ENCODE data around the gene MYRIP. TPM values are rescaled to one million over a fixed set of nuclear protein-coding genes. Genes with fewer than 3 reads are reported as not detected.

The MYRIP gene
- total RNA-seq, 2 donors from 2014 or later: not detected

- no peak for ATAC-seq
- H3K9me3 ChIP-seq (ENCODE audit: control insufficient read depth, low read length, poor library complexity, severe bottlenecking): no peaks in the 10 kb centered on the region
- Mint-ChIP-seq H3K4me1 (peaks cover 4% of the 10 kb centered on the region), H3K27me3 (no peaks in the 10 kb centered on the region), H3K27ac (no peak overlapping the region), H3K36me3 (ENCODE audit: low read depth) (peaks cover 9% of the 10 kb centered on the region), H3K4me3 (no peak overlapping the region)
- no peak for DNase-seq
Measured at GRCh38 chr3:40229963-40230362, 420.6 kb downstream of the MYRIP start.

GRCh38 chr3:40230382-40230781 lies 421.0 kb downstream of the MYRIP start:
- no peak for ATAC-seq
- Mint-ChIP-seq H3K4me1 (peaks cover 4% of the 10 kb centered on the region), H3K36me3 (ENCODE audit: low read depth) (peaks cover 9% of the 10 kb centered on the region), H3K27me3 (no peaks in the 10 kb centered on the region), H3K4me3 (no peak overlapping the region), H3K27ac (no peak overlapping the region)
- DNase-seq: no peak
- H3K9me3 ChIP-seq (ENCODE audit: control insufficient read depth, low read length, poor library complexity, severe bottlenecking): no peaks in the 10 kb centered on the region

GRCh38 chr3:40232626-40233025 lies 423.2 kb downstream of the MYRIP start:
- Mint-ChIP-seq H3K36me3 (ENCODE audit: low read depth) (peaks cover 7% of the 10 kb centered on the region), H3K27ac (no peak overlapping the region)

GRCh38 chr3:40237159-40237558 lies 427.8 kb downstream of the MYRIP start:
- Mint-ChIP-seq H3K4me3 (no peak overlapping the region), H3K27ac (no peak overlapping the region), H3K36me3 (ENCODE audit: low read depth) (peaks cover 5% of the 10 kb centered on the region), H3K4me1 (no peaks in the 10 kb centered on the region), H3K27me3 (no peaks in the 10 kb centered on the region)
- H3K9me3 ChIP-seq (ENCODE audit: control insufficient read depth, low read length, poor library complexity, severe bottlenecking): no peaks in the 10 kb centered on the region
- DNase-seq: no peak
- no peak for ATAC-seq

More at GRCh38 chr3:40232626-40233025, 423.2 kb downstream of the MYRIP start:
- no peak overlapping the region for H3K4me3 Mint-ChIP-seq
- H3K9me3 ChIP-seq (ENCODE audit: control insufficient read depth, low read length, poor library complexity, severe bottlenecking): no peaks in the 10 kb centered on the region
- DNase-seq (no peak), ATAC-seq (no peak)
- H3K27me3 Mint-ChIP-seq: no peaks in the 10 kb centered on the region
- peaks cover 4% of the 10 kb centered on the region for H3K4me1 Mint-ChIP-seq

DNA sequence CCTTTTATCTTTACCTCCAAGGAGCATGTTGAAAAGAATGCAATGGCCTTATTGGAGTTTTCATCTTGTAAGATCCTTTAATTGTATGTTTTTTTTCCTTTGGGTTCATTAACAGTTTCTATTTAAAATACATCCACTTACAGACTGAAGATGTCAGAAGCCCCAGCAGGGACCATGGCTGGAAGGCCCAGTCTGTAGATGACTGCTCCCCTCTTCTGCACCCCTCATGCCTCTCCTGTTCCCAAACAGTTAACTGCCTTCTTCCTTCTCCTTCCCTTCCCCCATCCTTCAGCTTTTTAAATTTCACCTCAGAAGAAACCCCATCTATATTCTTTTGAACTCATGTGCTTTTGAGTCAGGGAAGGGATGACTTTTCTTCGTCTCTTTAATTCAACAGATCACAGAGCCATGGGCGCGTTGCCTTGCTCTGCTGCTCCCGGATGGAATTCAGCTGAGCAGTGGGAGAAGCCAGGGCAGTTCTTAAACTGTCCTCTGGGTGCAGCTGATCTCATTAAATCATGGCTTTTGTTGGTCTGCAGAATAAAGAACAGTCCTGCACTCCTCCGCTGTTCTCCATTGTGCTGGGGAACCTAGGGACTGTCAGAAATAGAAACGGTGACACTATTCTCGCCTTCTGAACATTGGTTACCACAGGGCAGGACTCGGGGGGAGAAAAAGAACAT lies 428.6 kb downstream of the MYRIP start:
- peaks cover 5% of the 10 kb centered on the region for H3K36me3 Mint-ChIP-seq (ENCODE audit: low read depth)

DNA sequence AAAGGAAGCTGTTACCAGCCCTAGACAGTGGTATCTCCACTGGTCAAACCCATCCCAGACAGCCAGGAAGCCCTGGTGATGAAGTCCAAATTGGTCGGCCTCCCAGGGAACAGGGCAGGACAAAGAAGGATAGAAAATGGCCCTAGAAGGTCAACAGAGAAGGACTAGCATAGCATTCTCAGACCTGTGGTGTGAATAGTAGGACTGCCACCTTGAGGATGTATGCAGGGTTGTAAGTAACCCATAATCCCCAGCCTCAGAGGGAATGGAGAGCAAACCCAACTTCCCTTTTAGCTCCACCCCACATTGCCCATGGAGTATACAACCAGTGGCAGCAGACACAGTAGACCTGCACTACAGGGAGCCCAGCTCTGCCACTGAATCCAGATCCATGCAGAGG lies 431.5 kb downstream of the MYRIP start:
- ATAC-seq (no peak), DNase-seq (no peak)
- Mint-ChIP-seq H3K4me1 (no peaks in the 10 kb centered on the region), H3K27me3 (no peaks in the 10 kb centered on the region), H3K27ac (no peak overlapping the region), H3K4me3 (no peak overlapping the region), H3K36me3 (ENCODE audit: low read depth) (no peaks in the 10 kb centered on the region)
- no peaks in the 10 kb centered on the region for H3K9me3 ChIP-seq (ENCODE audit: control insufficient read depth, low read length, poor library complexity, severe bottlenecking)

More for the DNA sequence above, 428.6 kb downstream of the MYRIP start:
- Mint-ChIP-seq H3K27me3 (no peaks in the 10 kb centered on the region), H3K4me1 (no peaks in the 10 kb centered on the region), H3K27ac (peak overlapping the region; percentile 62), H3K4me3 (no peak overlapping the region)
- DNase-seq: no peak
- ATAC-seq: no peak
- no peaks in the 10 kb centered on the region for H3K9me3 ChIP-seq (ENCODE audit: control insufficient read depth, low read length, poor library complexity, severe bottlenecking)

DNA sequence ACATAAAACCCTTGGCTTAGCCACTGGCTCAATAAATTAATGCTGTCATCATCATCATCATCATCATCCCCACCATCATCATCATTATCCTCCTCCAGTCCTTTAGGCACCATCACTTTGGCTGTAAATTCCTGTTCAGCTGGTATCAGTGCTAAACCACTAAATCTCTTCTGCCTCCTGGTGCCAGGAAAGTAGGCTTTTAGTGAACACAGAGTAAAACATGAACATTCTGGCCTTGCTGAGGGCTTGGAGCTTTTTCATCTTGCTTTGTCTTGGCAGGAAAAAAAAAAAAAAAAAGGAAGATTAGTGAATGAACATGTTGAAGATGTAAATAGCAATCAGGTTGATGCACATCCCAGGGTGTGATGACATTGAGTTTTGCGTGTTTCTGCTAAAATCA lies 432.8 kb downstream of the MYRIP start:
- no peaks in the 10 kb centered on the region for H3K27me3 Mint-ChIP-seq
- DNase-seq: no peak
- no peak overlapping the region for H3K27ac Mint-ChIP-seq
- no peaks in the 10 kb centered on the region for H3K9me3 ChIP-seq (ENCODE audit: control insufficient read depth, low read length, poor library complexity, severe bottlenecking)
- no peak for ATAC-seq
- no peak overlapping the region for H3K4me3 Mint-ChIP-seq
- no peaks in the 10 kb centered on the region for H3K36me3 Mint-ChIP-seq (ENCODE audit: low read depth)
- no peaks in the 10 kb centered on the region for H3K4me1 Mint-ChIP-seq

- DNase-seq (no peak), ATAC-seq (no peak)
- Mint-ChIP-seq H3K27ac (no peak overlapping the region), H3K4me3 (no peak overlapping the region), H3K4me1 (no peaks in the 10 kb centered on the region), H3K27me3 (no peaks in the 10 kb centered on the region), H3K36me3 (ENCODE audit: low read depth) (no peaks in the 10 kb centered on the region)
- H3K9me3 ChIP-seq (ENCODE audit: control insufficient read depth, low read length, poor library complexity, severe bottlenecking): no peaks in the 10 kb centered on the region
Measured at GRCh38 chr3:40242638-40243037, 433.2 kb downstream of the MYRIP start.

DNA sequence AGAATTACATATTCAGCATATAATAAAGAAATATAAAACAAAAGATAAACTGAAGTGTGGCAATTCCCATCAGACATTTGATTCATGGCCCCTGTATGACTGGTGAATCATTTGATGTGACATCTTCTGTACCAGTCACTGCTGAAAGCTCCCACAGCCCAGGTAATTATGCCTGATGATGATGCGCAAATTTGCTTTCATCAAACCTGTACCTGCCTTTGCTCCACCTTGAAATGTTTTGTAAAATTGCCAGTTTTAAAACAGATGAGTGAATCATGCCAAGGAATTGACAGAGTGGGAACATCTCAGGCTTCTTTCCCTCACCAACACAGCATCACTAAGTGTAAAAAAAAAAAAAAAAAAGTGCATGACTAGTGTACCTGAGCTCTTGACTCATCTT lies 433.6 kb downstream of the MYRIP start:
- no peaks in the 10 kb centered on the region for H3K4me1 Mint-ChIP-seq
- ATAC-seq (no peak), DNase-seq (no peak)
- no peak overlapping the region for H3K4me3 Mint-ChIP-seq
- H3K27me3 Mint-ChIP-seq: no peaks in the 10 kb centered on the region
- H3K9me3 ChIP-seq (ENCODE audit: control insufficient read depth, low read length, poor library complexity, severe bottlenecking): no peaks in the 10 kb centered on the region
- no peak overlapping the region for H3K27ac Mint-ChIP-seq
- H3K36me3 Mint-ChIP-seq (ENCODE audit: low read depth): no peaks in the 10 kb centered on the region

DNA sequence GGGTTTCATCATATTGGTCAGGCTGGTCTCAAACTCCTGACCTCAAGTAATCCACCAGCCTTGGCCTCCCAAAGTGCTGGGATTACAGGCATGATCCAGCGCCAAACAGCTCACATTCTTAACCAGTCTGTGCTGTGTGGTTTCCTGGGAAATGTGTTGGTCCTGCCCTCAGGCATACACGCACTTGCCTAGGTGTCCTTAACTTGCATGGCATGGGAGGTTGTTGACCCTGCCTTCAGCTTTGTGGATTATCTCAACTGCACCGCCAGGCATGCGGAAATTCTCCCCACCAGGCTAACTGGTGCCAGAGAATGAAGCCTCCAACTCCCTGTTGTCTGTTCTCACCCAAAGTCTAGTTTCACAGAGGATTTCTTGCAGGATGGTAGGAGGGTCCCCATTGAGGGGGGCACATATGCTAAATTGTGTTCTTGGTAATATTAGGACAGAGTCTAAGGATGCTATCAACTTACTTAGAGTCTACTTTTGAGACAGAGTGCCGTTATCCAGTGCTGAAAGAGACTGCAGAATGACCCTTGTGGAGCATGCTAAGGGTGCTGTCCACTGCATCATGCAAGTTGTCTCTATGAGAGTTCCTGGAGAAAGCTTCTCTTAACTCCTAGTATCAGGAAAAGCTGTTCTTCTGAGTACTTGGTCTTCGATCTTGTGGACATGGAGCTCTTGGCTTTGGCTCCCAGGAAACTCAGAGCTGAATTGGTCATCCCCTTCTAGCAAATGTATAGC lies 438.5 kb downstream of the MYRIP start:
- no peaks in the 10 kb centered on the region for H3K36me3 Mint-ChIP-seq (ENCODE audit: low read depth)
- H3K27ac Mint-ChIP-seq: no peak overlapping the region
- no peaks in the 10 kb centered on the region for H3K4me1 Mint-ChIP-seq
- no peak overlapping the region for H3K4me3 Mint-ChIP-seq
- no peak for ATAC-seq
- H3K9me3 ChIP-seq (ENCODE audit: control insufficient read depth, low read length, poor library complexity, severe bottlenecking): no peaks in the 10 kb centered on the region
- DNase-seq: no peak
- H3K27me3 Mint-ChIP-seq: no peaks in the 10 kb centered on the region

DNA sequence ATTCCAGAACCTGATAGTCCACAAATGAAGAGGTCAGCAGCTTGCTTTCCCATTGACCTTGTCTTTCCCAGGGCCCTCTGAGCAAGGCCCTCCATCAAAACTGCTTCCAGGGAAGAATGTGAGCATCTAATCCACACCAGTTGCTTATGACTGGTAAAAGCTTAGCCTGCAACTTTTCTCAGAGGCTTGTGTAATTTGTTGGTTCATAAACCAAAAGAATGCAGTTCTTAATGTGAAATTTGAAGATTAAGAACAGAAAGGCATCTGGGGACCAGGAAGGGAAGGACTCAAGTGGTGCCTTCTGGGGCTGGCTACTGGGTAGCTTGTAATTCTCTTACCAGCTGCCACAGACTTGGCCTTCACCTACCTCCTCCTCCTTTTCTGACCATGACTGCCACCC lies 439.2 kb downstream of the MYRIP start:
- no peaks in the 10 kb centered on the region for H3K9me3 ChIP-seq (ENCODE audit: control insufficient read depth, low read length, poor library complexity, severe bottlenecking)
- Mint-ChIP-seq H3K27ac (no peak overlapping the region), H3K4me1 (no peaks in the 10 kb centered on the region), H3K27me3 (no peaks in the 10 kb centered on the region), H3K4me3 (no peak overlapping the region), H3K36me3 (ENCODE audit: low read depth) (no peaks in the 10 kb centered on the region)
- DNase-seq: no peak
- ATAC-seq: no peak

DNA sequence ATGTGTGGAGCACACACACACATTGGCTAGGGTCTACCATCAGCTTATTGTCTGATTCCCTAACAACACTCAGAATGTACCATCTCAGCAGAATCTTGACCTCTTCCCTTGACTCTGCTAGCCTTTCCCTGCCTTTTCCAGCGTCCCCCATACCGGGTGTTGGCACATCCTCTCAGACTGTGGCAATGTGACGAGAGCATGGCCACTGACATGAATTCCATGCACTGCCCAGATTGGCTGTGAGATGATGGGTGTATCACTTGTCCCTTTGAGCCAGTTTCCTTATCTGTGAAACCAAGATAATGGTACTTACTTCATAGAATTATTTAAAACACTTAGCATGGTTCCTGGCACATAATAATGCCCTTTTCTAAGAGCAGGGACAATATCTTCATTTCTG lies 439.8 kb downstream of the MYRIP start:
- DNase-seq (no peak), ATAC-seq (no peak)
- no peak overlapping the region for H3K4me3 Mint-ChIP-seq
- H3K36me3 Mint-ChIP-seq (ENCODE audit: low read depth): no peaks in the 10 kb centered on the region
- no peaks in the 10 kb centered on the region for H3K27me3 Mint-ChIP-seq
- no peak overlapping the region for H3K27ac Mint-ChIP-seq
- no peaks in the 10 kb centered on the region for H3K4me1 Mint-ChIP-seq
- no peaks in the 10 kb centered on the region for H3K9me3 ChIP-seq (ENCODE audit: control insufficient read depth, low read length, poor library complexity, severe bottlenecking)

DNA sequence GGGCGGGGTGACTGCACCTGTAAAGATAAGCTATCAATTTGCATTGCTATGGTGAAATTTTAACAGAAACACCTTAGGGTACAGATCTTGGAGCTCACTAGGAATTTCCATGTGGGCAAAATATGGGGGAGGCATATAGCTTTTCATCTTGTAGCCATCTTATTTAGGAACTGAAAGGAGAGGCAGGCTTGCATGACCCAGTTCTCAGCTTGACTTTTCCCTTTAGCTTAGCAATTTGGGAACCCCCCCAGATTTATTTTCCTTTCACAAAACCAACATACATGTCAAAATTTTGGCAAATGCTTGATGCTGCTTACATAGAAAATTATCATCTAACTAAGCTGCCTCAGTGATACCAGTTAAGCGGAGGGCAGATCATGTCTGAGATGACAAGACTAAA lies 445.1 kb downstream of the MYRIP start:
- H3K36me3 Mint-ChIP-seq (ENCODE audit: low read depth): no peaks in the 10 kb centered on the region
- no peaks in the 10 kb centered on the region for H3K4me1 Mint-ChIP-seq
- ATAC-seq (no peak), DNase-seq (no peak)
- H3K27ac Mint-ChIP-seq: no peak overlapping the region
- no peaks in the 10 kb centered on the region for H3K9me3 ChIP-seq (ENCODE audit: control insufficient read depth, low read length, poor library complexity, severe bottlenecking)
- H3K4me3 Mint-ChIP-seq: no peak overlapping the region
- no peaks in the 10 kb centered on the region for H3K27me3 Mint-ChIP-seq

DNA sequence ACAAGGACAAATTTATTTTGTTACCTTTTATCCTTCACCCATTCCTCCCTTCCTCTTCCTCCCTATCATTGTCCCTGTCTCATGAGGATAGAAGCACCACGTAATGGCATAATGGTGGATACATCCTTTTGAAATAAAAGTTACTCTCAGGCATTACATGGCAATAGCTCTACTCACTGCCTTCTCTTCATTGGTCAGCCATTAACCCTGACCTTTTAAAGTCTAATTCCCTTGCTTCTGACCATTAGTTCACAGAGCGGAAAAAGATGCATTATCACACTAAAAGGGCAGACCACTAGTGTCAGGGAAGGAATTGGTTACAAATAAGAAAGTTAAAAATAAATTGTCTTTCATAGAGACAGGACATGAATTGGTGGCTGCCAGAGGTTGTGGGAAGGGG lies 445.5 kb downstream of the MYRIP start:
- no peak for DNase-seq
- H3K27ac Mint-ChIP-seq: no peak overlapping the region
- no peaks in the 10 kb centered on the region for H3K9me3 ChIP-seq (ENCODE audit: control insufficient read depth, low read length, poor library complexity, severe bottlenecking)
- no peaks in the 10 kb centered on the region for H3K27me3 Mint-ChIP-seq
- ATAC-seq: no peak
- H3K4me1 Mint-ChIP-seq: no peaks in the 10 kb centered on the region
- H3K36me3 Mint-ChIP-seq (ENCODE audit: low read depth): no peaks in the 10 kb centered on the region
- H3K4me3 Mint-ChIP-seq: no peak overlapping the region

Data from T-helper 17 cell (primary cell).